Measurements from ENCODE around the gene XG.
"Not testable (repeated sequence)": the region's sequence is repeated elsewhere in the genome, so short reads cannot be mapped to it uniquely, and the experiment has no call there.

XG gene

DNA sequence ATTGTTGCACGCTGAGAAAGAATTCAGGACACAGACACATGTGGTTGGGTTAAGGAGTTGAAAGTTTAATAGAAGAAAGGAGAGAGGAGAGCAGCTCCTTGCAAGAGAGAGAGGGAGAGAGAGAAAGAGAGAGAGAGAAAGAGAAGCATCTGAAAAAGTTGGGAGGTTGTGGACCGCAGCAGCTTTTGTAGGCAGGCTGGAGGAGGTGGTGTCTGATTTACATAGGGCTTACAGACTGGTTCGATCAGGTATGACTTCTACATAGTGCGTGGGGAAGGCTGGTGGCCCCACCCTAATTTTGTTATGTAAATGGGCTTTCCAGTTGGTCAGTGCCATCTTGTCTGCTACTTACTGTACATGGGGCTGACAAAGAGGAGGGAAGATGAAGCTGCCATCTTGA lies 49.4 kb downstream of the XG start:
- no peak for TF ChIP-seq TOX (CRISPR knock-in tag; IDR thresholded peaks at IDR 0.05; ENCODE audit: borderline replicate concordance)
- TF ChIP-seq, protein P1, sequence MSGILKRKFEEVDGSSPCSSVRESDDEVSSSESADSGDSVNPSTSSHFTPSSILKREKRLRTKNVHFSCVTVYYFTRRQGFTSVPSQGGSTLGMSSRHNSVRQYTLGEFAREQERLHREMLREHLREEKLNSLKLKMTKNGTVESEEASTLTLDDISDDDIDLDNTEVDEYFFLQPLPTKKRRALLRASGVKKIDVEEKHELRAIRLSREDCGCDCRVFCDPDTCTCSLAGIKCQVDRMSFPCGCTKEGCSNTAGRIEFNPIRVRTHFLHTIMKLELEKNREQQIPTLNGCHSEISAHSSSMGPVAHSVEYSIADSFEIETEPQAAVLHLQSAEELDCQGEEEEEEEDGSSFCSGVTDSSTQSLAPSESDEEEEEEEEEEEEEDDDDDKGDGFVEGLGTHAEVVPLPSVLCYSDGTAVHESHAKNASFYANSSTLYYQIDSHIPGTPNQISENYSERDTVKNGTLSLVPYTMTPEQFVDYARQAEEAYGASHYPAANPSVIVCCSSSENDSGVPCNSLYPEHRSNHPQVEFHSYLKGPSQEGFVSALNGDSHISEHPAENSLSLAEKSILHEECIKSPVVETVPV (CRISPR knock-in tag; IDR thresholded peaks at IDR 0.05): no peak
- no peak for ATAC-seq

GRCh38 chrX:2802376-2803090 lies 50.7 kb downstream of the XG start:
- ATAC-seq: not testable (repeated sequence)

DNA sequence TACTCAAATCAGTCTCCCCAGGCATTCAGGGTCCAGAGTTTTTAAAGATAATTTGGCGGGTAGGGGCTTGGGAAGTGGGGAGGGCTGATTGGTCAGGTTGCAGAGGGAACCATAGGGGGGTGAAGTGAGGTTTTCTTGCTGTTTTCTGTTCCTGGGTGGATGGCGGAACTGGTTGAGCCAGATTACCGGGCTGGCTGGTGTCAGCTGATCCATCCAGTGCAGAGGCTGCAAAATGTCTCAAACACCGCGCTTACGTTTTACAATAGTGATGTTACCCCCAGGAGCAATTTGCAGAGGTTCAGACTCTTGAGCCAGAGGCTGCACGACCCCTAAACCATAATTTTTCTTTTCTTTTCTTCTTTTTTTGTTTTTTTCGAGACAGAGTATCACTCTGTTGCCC lies 51.6 kb downstream of the XG start:
- ATAC-seq: not testable (repeated sequence)

GRCh38 chrX:2804106-2804843 lies 52.4 kb downstream of the XG start:
- ATAC-seq: peak; percentile 35; the same call in 2 of the 3 replicates

DNA sequence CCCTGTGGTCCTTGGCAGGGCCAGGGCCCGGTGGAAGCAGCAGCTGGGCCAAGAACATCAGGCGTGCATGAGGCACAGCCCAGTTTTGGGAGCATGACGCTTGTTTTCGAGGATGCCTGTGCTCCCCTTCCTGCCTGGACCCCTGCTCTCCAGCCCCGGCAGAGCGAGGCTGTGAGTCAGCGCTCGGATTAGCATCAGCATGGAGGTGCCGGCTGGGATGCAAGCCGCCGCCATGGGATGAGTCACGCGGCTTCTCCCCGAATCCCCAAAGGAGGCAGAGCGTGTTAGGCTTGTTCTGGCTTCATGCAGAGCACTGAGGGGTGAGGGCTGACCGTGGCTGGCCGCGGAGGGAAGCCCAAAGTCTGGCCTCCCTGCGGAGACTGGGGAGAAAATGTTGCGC lies 53.0 kb downstream of the XG start:
- peak; percentile 77 for ATAC-seq

DNA sequence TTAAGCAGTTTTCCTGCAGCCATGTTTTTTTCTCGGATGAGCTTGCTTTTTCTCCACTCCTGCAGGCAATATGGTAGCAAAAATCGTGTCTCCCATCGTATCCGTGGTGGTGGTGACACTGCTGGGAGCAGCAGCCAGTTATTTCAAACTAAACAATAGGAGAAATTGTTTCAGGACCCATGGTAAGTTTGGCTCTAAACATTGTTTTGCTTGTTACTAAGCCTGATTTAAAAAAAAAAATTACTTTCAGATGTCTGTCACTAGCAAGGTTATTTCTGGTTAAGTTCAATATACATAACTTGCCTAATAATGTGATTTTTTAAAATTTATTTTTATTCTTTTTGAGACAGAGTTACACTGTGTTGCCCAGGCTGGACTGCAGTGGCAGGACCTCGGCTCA lies 59.4 kb downstream of the XG start:
- TF ChIP-seq ZNF8 (CRISPR knock-in tag; IDR thresholded peaks at IDR 0.05) (no peak), CSDC2 (CRISPR knock-in tag; IDR thresholded peaks at IDR 0.05) (no peak), ZC3H10 (CRISPR knock-in tag; IDR thresholded peaks at IDR 0.05) (no peak), ZNF565 (CRISPR knock-in tag; conservative IDR thresholded peaks at IDR 0.05; ENCODE audit: low read depth) (no peak), TCF4 (CRISPR knock-in tag; IDR thresholded peaks at IDR 0.05; ENCODE audit: borderline replicate concordance) (no peak), RARB (CRISPR knock-in tag; IDR thresholded peaks at IDR 0.05) (no peak)
- no peak for ATAC-seq

- ATAC-seq: peak; percentile 90
Observed at GRCh38 chrX:2812161-2812907, 60.5 kb downstream of the XG start.

- no peak for ATAC-seq
- TF ChIP-seq POU6F1 (CRISPR knock-in tag; IDR thresholded peaks at IDR 0.05; ENCODE audit: borderline replicate concordance, low read depth) (no peak), PPARA (CRISPR knock-in tag; IDR thresholded peaks at IDR 0.05; ENCODE audit: borderline replicate concordance) (no peak), SNAI2 (CRISPR knock-in tag; IDR thresholded peaks at IDR 0.05) (no peak), GLIS3 (CRISPR knock-in tag; IDR thresholded peaks at IDR 0.05) (no peak), ZFP3 (CRISPR knock-in tag; IDR thresholded peaks at IDR 0.05) (no peak), CSDC2 (CRISPR knock-in tag; IDR thresholded peaks at IDR 0.05) (no peak), RARB (CRISPR knock-in tag; IDR thresholded peaks at IDR 0.05) (no peak)
- TF ChIP-seq, protein P2, sequence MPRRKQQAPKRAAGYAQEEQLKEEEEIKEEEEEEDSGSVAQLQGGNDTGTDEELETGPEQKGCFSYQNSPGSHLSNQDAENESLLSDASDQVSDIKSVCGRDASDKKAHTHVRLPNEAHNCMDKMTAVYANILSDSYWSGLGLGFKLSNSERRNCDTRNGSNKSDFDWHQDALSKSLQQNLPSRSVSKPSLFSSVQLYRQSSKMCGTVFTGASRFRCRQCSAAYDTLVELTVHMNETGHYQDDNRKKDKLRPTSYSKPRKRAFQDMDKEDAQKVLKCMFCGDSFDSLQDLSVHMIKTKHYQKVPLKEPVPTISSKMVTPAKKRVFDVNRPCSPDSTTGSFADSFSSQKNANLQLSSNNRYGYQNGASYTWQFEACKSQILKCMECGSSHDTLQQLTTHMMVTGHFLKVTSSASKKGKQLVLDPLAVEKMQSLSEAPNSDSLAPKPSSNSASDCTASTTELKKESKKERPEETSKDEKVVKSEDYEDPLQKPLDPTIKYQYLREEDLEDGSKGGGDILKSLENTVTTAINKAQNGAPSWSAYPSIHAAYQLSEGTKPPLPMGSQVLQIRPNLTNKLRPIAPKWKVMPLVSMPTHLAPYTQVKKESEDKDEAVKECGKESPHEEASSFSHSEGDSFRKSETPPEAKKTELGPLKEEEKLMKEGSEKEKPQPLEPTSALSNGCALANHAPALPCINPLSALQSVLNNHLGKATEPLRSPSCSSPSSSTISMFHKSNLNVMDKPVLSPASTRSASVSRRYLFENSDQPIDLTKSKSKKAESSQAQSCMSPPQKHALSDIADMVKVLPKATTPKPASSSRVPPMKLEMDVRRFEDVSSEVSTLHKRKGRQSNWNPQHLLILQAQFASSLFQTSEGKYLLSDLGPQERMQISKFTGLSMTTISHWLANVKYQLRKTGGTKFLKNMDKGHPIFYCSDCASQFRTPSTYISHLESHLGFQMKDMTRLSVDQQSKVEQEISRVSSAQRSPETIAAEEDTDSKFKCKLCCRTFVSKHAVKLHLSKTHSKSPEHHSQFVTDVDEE (CRISPR knock-in tag; IDR thresholded peaks at IDR 0.05): no peak
Observed at GRCh38 chrX:2817036-2817435, 65.2 kb downstream of the XG start.

All from SK-N-SH treated with all-trans-retinoic acid at 6 μM for 48 hours (cell line).